NCI-H526 (cell line): ENCODE data around the gene ADGRL3.
"Not testable (repeated sequence)": the region's sequence is repeated elsewhere in the genome, so short reads cannot be mapped to it uniquely, and the experiment has no call there.

Experiments used
- DNase-seq, 2 experiments: peaks; one replicate each; lab custom pipeline; 2025; lab: John Stamatoyannopoulos, UW

Gene ADGRL3

GRCh38 chr4:61205066-61205465 is 4.9 kb downstream of the ADGRL3 start:
- DNase-seq, result no peak

- DNase-seq, result not testable (repeated sequence)
These were observed 7.0 kb downstream of the ADGRL3 start for GRCh38 chr4:61207156-61207555.

GRCh38 chr4:61210186-61210939 is 10.2 kb downstream of the ADGRL3 start:
- DNase-seq, result no peak

- no peak for DNase-seq
These were observed 11.7 kb downstream of the ADGRL3 start for GRCh38 chr4:61211781-61212180.

- peak; percentile 7 to 23 for DNase-seq
These were observed 12.7 kb downstream of the ADGRL3 start for GRCh38 chr4:61212788-61213187.

GRCh38 chr4:61214680-61215079 is 14.6 kb downstream of the ADGRL3 start:
- no peak for DNase-seq

GRCh38 chr4:61217222-61217621 is 17.1 kb downstream of the ADGRL3 start:
- DNase-seq, result peak in 1 of 2 experiments; percentile 23

GRCh38 chr4:61220556-61220955 is 20.4 kb downstream of the ADGRL3 start:
- DNase-seq, result no peak

GRCh38 chr4:61223385-61223784 is 23.3 kb downstream of the ADGRL3 start:
- no peak for DNase-seq

GRCh38 chr4:61224573-61224972 is 24.4 kb downstream of the ADGRL3 start:
- no peak for DNase-seq

- no peak for DNase-seq
These were observed 25.5 kb downstream of the ADGRL3 start for GRCh38 chr4:61225656-61226055.

- no peak for DNase-seq
These were observed 31.3 kb downstream of the ADGRL3 start for GRCh38 chr4:61231421-61231820.

- peak; percentile 52 to 54 for DNase-seq
These were observed 39.1 kb downstream of the ADGRL3 start for GRCh38 chr4:61239250-61239649.

- no peak for DNase-seq
These were observed 43.8 kb downstream of the ADGRL3 start for GRCh38 chr4:61243962-61244361.

- DNase-seq, result no peak
These were observed 45.1 kb downstream of the ADGRL3 start for GRCh38 chr4:61245069-61245714.

- DNase-seq, result no peak
These were observed 45.9 kb downstream of the ADGRL3 start for GRCh38 chr4:61246034-61246433.

- DNase-seq, result no peak
These were observed 48.6 kb downstream of the ADGRL3 start for GRCh38 chr4:61248705-61249104.

GRCh38 chr4:61251129-61251528 is 51.0 kb downstream of the ADGRL3 start:
- DNase-seq, result peak in 1 of 2 experiments; percentile 4

GRCh38 chr4:61254406-61254805 is 54.3 kb downstream of the ADGRL3 start:
- no peak for DNase-seq

- DNase-seq, result no peak
These were observed 73.1 kb downstream of the ADGRL3 start for GRCh38 chr4:61273233-61273632.

- DNase-seq, result no peak
These were observed 74.2 kb downstream of the ADGRL3 start for GRCh38 chr4:61274286-61274685.

- no peak for DNase-seq
These were observed 75.1 kb downstream of the ADGRL3 start for GRCh38 chr4:61275241-61275640.

GRCh38 chr4:61276029-61276428 is 75.9 kb downstream of the ADGRL3 start:
- DNase-seq, result no peak
